GM18858 (cell line): ENCODE results near the gene SELENOM.

Experiments
- ATAC-seq: cut with Tn5 transposase; IDR thresholded peaks from one replicate; pipeline ENCODE4 v1.9.1; 2021; ENCODE audit not compliant: unreplicated experiment

Gene SELENOM

DNA sequence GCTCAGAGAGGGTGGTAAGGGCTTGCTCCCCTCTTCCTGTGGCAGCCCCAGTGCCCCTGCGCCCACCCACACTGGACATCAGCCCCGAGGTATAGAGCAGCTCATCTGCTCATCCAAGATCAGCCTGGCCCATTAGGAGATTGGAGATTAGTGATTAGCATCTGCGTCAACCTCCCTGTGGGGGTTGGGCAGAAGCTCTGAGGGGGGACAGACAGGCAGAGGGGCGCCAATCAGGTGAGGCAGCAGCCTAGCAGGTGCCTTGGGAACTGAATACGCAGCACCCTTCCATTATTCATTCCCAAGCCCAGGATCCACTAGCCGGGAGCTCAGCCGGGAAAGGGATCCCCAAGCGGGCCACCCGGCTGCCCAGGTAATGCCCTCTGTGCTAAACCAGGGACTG, 15.2 kb downstream of the SELENOM start:
- ATAC-seq, result no peak

DNA sequence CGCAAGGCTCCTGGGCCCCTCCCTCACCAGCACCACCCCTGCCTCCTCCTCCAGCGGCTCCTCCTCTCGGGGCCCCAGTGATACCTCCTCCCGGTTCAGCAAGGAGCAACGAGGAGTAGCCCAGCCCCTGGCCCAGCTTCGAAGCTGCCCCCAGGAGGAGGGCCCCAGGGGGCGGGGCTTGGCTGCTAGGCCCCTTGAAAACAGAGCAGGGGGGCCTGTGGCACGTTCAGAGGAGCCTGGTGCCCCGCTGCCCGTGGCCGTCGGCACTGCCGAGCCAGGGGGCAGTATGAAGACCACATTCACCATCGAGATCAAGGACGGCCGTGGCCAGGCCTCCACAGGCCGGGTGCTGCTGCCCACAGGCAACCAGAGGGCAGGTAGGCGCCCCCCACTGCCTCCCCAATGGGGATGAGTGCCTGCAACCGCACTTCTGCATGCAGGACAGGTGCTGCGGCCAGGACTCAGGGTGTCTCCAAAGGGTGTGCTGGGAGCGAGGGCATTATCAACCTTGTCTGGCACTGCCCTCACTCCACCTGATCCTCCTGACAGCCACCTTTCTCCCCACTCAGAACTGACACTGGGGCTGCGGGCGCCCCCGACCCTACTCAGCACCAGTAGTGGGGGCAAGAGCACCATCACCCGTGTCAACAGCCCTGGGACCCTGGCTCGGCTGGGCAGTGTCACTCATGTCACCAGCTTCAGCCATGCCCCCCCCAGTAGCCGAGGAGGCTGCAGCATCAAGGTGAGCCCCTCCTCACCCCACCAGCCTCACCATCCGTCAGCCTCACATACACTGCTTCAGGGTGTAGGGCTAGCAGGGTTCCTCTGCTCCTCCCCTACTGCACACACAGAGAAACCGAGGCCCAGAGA, 16.0 kb downstream of the SELENOM start:
- ATAC-seq, result no peak

DNA sequence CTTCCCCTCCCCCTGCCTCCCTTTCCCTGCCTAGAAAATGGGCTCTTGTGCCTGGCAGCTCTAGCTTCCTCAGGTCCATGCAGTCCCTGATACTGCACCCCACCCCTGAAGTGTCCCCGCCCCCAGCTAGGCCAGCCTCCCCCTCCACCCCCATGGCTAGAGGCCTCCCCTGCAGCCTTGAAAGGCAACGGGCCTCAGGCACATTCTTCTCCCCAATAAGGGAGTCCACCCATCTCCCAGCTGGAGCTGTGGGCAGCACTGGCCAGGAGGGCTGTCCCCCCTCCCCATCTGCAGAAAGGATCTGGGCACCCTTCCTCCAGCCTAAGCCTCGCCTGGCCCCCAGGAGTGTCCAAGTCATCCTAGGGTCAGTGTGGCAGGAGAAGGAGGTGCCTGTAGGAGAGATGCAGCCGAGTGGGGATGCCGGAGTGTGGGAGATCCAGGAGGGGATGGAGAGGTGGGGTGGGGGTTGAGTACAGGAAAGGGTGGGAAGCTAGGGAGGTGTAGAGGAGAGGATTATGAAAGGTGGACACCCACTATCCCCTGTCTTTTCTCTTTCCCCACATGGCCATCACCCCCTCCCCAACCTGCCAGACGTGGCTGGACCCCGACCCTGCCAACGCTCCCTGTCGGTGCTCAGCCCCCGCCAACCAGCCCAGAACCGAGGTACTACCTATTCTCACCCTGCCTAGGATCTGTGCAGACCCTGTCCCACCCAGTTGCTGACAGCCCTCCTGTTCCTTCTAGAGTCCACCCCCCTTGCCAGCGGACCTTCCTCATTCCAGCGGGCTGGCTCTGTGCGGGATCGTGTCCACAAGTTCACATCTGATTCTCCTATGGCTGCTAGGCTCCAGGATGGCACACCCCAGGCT, 16.9 kb downstream of the SELENOM start:
- ATAC-seq, result no peak

DNA sequence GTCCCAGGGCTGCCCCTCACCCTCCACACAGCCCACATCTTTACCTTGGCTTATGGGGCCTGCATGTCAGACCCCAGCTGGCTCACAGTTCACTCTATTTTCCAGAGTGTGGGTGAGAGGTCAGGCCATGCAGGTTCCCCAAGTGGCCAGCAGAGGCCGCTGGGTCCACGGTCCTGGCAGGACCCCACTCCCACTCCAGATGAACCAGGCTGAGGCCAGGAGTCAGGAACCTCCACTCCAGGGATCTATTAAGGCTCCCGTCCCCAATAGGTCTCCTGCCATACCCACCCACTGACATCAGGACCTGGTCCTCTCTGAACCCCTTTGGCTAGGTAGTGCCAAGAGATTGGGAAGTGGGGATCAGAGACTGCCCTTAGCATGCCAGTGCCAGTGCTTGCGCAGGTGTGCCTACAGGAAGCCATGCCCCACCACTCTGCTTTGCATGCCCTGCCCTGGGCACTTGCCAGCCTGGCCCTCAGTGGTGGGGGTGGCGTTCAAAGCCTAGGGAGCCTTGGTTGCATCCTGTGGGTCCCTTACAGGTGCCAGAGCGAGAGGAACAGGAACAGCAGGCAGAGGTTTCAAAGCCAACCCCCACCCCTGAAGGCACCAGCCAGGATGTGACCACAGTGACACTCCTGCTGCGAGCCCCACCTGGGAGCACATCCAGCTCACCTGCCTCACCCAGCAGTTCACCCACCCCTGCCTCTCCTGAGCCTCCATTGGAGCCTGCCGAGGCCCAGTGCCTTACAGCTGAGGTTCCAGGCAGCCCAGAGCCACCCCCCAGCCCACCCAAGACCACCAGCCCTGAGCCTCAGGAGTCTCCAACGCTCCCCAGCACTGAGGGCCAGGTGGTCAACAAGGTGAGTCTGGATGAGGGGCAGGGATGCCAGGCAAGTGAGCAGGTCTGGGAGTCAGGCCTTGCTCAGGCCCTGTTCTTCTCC, 17.9 kb downstream of the SELENOM start:
- no peak for ATAC-seq

DNA sequence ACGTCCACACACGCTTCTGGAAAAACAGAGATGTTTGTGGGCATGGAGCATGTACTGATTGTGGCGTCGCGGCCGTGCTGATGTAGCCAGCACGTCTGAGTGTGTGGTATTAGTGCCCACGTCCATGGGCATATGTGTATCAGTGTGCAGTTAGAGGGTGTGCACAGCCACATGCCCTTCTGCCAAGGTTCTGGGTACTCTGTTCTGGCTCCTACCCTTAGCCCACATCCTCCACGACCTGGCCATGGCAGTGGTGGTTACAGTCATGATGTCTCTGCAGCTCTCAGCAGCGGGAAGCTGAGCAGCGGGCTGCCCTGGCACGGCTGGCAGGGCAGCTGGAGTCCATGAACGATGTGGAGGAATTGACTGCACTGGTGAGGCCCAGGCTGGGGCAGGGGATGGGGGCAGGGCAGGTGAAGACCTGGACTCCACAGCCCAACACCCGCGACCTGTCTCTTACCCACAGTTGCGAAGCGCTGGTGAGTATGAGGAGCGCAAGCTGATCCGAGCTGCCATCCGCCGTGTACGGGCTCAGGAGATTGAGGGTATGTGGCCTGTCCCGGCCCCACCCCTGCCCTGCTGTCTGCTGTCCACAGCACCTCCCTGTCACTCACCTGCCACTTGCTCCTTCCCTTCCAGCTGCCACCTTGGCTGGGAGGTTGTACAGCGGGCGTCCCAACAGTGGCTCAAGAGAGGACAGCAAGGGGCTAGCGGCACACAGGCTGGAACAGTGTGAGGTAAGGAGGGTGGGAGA, 19.0 kb downstream of the SELENOM start:
- no peak for ATAC-seq

DNA sequence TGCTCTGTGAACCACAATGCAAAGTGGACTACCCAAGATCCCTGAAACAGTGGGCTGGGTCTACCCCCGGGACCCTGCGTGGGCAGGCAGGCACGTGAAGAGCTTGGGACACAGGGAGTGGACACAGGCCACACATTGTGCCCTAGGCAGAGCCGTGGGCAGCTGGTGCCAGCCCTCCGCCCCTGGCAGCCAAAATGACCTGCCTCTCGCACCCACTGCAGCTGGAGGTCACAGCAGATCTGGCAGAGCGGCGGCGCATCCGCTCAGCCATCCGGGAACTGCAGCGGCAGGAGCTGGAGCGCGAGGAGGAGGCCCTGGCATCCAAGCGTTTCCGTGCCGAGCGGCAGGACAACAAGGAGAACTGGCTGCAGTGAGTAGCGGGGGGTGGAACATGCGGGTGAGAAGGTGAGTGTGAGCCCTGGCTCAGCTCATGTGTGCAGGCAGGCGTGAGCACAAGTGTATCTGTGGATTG, 19.6 kb downstream of the SELENOM start:
- ATAC-seq, result no peak

DNA sequence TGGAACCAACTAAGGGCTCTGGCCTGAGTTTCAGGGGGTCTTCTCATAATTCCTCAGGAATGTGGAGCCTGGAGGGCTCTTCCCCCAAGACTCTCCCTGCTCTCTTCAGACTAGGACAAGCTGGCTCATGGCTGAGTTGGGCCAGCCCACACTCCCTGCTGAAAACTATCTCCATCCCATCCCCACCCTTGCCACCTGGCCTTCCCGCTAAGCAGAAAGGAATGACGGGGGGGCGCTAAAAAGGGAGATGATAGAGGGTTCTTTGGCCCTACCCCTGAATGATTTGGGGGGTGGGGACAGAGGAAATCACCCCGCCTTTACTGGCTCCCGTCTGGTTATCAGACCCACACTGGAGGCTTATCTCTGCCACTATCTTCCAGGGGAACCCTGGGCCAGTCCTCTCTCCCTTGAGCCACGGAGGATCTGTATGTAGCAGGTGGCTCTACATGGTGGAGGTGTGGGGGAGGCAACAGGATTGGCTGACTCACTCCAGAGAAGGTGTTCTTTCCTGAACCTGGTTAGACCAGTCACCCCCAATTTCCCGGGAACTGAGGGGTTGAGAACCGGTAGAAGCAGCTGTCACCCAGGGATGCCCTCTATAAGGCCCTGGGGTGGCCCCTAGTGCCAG, 20.6 kb downstream of the SELENOM start:
- ATAC-seq, result no peak

DNA sequence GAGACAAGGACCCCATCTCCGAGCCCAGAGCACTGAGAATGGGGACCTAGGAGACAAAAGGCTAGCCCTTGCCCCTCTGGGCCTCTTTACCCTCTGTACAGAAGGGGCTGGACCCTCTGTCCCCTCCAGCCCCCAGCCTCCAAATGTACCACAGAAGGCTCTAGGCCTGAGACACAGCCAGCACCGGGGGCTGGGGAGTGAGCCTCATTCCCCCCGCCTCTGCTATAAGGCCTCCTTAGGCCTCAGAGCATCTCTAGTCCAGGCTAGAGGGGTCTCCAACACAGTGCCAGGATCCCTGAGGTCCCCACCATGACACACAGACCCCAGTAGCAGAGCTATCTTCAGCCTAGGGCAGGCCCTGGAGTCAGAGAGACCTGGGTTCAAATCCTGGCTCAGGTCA, 21.4 kb downstream of the SELENOM start:
- no peak for ATAC-seq

DNA sequence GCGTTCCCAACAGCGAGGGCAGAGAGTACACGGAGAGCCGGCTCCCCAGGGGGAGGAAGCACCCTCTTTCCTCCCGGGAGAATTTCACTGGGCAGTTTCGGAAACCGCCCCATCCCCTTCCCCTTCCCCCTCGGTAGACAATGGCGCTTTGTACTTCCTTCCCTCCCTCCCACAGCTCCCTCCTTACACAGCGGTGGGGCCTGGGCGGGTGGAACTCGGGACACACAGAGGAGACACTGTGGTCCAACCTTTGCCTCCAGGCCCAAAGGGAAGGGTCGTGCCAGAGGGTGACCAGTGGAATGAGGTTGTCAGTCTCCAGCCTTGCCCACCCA, 21.9 kb downstream of the SELENOM start:
- no peak for ATAC-seq

DNA sequence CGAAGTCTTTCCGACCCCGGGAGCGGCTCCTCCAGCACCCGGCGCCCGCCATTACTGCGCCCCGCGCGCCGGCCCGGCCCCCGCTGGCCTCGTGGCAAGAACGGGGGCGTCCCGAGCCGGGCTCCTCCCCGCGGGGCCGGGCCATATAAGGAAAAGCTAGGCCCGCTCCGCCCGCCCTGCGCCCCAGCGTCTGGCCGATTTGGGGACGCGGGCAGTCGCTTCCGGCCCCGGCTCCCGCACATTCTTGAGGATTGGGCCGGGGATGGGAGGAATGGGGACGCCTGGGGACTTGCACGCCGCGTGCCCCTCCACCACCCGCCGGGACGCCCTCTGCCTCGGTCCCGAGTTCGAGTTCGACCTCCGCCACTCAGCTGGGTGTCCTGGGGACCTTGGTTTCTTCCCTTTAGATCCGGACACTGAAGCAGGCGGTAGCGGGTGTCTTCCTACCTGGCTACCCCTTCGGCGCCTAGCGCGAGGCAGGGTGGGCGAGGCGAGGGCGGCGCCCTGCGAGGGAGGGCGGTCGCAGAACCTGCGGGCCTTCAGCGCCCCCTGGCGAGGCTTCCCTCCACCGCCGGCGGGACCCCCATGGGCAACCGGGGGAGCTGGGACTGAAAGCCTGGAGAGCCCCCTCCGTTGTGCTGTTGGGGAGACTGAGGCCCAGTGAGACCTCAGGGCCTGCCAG, 22.4 kb downstream of the SELENOM start:
- ATAC-seq, result peak; percentile 49

DNA sequence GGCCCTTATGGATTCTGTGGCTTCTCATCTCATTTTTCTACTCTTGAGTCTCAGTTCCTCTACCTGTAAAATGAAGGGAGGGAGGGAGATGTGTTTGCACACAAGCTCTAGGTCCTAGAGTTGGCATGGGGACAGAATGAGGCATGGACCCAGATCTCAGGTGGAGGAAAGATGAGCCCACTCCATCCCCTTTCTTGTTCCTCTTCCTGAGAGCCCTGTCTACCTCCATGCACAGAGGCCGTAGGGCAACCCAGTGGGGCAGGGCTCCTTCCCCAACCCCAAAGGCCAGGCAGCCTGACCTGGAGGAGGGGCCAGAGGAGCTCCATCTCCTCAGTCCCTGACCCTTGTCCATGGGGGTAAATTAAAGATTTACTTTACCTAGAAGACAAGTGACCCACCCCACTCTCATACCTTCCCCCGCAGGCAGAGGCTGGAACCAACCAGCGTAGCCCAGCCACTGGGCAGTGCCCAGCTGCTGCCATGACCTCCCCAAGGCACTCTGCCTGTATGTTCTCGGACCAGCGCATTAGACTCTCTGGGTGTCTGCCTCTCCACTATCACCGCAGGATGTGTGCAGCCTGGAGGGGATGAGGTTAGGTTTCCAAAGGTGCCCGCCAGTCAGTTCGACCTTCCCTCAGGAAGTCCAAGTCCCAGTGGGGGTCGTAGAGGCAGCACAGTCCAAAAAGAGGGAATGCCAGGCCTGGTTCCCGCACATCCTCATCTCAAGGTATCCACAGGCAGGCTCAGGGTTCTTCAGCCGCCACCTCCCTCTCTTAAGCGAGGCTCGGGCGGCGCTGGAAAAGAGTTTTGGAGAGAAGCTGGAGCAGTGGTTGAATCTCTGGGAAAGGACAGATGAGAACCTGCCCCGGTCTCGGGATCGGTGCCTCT, 23.2 kb downstream of the SELENOM start:
- ATAC-seq, result no peak

DNA sequence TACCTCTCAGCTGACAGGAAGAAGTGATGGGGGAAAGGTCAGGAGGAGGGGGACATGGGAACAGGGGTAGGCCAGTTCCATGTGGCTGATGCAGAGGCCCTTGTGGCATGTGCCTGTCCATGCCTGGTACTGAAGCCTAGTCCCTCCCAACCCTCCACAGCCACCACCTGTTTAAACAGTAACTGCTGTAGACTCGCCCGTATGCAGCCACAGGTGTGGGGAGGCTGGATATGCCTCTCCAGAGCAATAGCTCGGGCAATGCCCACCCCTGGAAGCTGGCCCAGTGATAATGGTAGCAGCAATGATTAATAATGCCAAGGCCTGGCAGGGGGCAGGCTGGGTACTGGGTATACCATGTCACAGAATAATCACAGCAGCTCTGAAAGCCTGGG, 24.0 kb downstream of the SELENOM start:
- no peak for ATAC-seq

DNA sequence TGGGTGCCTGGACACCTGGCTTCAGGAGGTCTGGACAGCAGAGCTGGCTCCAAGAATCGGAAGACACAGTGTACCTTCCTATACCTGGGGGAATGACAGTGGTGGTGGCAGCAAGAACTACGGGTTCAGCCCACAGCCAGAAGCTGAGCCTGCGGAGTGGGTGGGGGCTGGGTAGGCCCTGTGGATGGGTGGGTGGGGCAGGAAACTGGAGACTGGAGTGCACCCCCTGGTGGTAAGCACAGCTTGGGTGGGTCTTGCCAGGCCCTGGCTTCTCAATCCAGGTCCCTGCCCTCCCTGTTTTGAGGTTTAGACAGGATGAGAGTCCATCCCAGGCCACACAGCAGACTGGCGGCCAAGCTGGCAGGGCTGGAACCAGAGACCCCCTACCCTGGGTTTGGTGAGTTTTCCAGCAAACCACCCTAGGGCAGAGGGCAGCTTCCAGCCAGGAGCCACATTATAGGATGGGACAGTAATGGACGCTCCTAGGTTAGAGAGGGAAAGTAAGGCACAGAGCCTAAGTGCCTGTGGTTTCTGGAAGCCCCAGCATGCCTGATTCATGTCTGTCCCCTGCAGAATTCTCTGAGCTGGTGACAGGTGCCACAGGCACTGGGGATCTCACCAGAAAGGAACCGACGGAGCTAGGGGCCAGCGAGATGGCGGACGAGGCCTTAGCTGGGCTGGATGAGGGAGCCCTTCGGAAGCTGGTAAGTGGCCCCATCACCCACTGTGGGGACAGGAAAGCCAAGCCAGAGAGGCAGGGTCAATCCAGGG, 24.6 kb downstream of the SELENOM start:
- ATAC-seq, result no peak

DNA sequence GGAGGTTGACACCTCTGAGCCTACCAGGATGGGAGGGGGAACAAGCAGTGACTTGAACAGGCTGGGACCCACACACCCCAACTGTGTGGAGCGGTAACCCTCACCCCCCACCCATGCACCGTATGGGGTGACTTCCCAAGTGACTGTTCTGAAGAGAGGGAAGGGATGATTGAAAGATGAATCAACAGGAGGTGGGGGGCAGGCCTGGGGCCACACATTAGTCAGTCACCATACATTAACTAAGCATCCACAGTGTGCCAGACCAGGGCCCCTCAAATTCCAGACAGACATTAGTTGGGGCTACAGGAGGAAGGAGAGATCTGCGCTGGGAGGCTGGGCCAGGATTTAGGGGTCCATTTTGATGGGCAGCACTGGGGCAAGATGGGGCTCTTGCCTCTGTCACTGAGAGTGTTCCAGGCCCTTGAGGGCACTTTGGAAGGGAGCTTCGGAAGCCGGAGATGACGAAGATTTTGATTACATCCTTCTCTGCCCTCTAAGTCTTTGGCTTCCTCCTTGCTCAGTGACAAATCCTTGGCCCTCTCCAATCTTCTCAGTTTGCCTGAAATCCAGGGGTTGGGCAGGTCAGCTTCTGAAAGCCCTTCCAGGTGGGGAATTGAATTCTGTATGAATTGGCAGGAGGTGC, 25.3 kb downstream of the SELENOM start:
- ATAC-seq, result no peak

DNA sequence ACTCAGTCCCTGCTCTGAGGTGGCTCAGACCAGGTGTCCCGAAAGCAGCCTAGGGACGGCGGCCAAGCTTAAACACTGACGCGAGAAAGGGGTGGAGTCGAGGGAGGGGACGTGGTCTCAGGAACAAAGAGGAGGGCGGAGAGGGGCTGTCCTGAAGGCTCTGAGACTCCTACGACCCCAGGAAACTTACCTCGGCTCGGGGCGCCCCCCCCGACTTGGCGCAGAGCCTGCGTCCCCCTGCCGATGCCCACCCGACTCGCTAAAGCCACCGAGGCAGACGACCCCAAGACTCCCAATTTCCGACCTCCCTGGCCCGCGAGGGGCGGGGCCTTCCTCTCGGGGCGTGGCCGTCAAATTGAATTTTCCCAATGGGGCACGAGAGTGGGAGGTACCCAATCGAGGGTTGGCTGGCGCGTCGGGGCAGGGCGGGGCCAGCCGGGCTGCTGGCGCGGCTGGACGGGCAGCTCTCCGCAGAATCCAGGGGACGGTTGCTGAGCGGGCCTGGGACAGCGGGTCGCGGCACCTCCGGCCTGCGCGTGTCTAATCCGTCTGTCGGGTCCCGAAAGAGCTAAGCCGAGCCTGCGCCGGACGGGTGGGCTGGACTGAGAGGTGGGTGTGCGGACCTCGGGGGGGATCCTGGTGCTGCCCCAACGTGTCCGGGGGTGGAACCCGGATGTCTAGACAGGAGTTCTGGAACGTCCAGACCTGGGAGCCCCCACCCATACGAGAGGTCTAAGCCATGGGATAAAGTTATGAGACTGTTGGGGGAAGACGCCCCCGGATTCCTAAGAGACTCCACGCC, 26.3 kb downstream of the SELENOM start, which contains the start of gene SMTN:
Gene SMTN (plus strand): TSS at position 471 of the 802 bp plus-strand sequence. CDS start 1,941 bp downstream, outside the sequence.
- ATAC-seq, result no peak
